Mesodermal cell (in vitro differentiated cells): Measurements from ENCODE around the gene HMCN1.
"Not testable (repeated sequence)": the region's sequence is repeated elsewhere in the genome, so short reads cannot be mapped to it uniquely, and the experiment has no call there.

Experiments used
- H3K27ac ChIP-seq: 2 replicates; pipeline ENCODE4 v1.7.0; 2013; ENCODE audit warnings: mild to moderate bottlenecking, low read depth, low read length, moderate library complexity; ENCODE audit not compliant: severe bottlenecking
- H3K36me3 ChIP-seq: 2 replicates; pipeline ENCODE4 v1.7.1; 2013; ENCODE audit warnings: mild to moderate bottlenecking, low read length, moderate library complexity; ENCODE audit not compliant: control insufficient read depth, insufficient read depth
- H3K4me1 ChIP-seq: one replicate; pipeline ENCODE4 v1.7.1; 2013; ENCODE audit warnings: mild to moderate bottlenecking, low read length; ENCODE audit not compliant: insufficient read depth, control insufficient read depth, poor library complexity, severe bottlenecking
- H3K4me3 ChIP-seq: 2 replicates; pipeline ENCODE4 v1.7.0; 2013; ENCODE audit warnings: low read length, control low read depth, mild to moderate bottlenecking; ENCODE audit not compliant: insufficient read depth, poor library complexity, severe bottlenecking; ENCODE audit errors: extremely low read depth
- H3K9me3 ChIP-seq: 2 replicates; pipeline ENCODE4 v1.7.1; 2013; ENCODE audit warnings: mild to moderate bottlenecking, low read length, moderate library complexity; ENCODE audit not compliant: control insufficient read depth
- WGBS, 2 experiments: methylation state at CpG; one replicate each; pipeline ENCODE4 v1.1.5; 2013; ENCODE audit warnings: missing lambda C conversion rate in 2 of 2; ENCODE audit not compliant: insufficient coverage in 2 of 2; 5-methylcytosine and 5-hydroxymethylcytosine counted together

The HMCN1 gene

DNA sequence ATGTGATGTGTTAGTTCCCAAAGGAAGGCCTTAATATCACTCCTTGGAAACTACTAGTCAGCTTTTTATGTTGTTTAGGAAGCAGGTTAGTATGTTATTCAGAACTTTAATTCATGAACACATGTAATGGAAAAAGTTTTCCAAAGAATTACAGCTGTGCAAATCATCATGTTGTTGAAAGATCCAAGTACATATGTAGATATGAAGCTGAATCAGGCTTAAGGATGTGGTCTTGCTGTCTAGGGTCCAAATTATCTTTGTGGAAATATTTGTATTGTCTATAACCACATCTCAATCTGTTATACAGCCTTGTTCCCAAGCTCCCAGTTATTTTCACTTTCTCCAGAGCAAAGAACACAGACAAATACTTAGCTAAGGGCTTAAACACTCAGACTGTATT lies 409.3 kb downstream of the HMCN1 start:
- Histone ChIP-seq H3K4me1 (no peaks in the 10 kb centered on the region), H3K36me3 (no peaks in the 10 kb centered on the region), H3K27ac (no peak overlapping the region), H3K4me3 (no peak overlapping the region), H3K9me3 (no peaks in the 10 kb centered on the region)

DNA sequence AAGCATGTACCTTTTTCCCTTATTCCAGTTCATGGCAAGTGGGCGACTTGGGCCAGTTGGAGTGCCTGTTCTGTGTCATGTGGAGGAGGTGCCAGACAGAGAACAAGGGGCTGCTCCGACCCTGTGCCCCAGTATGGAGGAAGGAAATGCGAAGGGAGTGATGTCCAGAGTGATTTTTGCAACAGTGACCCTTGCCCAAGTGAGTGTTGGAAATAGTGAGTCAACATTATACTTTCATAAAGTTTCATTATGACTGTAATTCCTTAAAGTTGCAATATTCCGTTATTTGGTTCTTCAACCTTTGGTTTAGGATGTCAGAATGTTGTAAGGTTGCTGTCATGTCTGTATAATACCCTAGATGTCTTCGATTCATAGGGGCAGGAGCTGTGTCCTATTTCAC lies 410.3 kb downstream of the HMCN1 start:
- no peaks in the 10 kb centered on the region for H3K4me1 ChIP-seq
- no peaks in the 10 kb centered on the region for H3K9me3 ChIP-seq
- H3K27ac ChIP-seq = no peak overlapping the region
- H3K4me3 ChIP-seq = no peak overlapping the region
- WGBS, 2 experiments = 83% methylated on average over 4 of the region's 5 CpGs; no CpG with 5 or more reads in 1 of the 2 experiments
- H3K36me3 ChIP-seq = no peaks in the 10 kb centered on the region

DNA sequence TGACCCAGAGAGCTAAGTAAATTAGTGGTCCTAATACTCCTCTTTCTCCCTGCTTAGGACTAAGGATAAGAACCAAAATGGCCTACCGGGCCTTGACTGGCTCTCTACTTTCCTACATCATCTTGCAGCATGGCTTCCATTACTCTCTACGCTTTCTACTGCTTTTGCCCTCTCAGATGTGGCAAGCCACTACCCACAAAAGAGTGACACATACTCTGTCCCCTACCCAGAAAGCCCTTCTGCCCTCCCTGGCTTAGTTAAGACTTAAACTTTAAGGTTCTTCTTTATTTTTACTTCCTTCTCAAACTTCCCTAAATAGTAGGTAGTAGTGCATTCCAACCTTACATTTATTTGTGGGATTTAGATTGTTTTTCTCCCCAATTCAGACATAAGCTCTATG lies 412.8 kb downstream of the HMCN1 start:
- WGBS, 2 experiments = 95 to 100% methylated on average over 2 of the region's 2 CpGs

DNA sequence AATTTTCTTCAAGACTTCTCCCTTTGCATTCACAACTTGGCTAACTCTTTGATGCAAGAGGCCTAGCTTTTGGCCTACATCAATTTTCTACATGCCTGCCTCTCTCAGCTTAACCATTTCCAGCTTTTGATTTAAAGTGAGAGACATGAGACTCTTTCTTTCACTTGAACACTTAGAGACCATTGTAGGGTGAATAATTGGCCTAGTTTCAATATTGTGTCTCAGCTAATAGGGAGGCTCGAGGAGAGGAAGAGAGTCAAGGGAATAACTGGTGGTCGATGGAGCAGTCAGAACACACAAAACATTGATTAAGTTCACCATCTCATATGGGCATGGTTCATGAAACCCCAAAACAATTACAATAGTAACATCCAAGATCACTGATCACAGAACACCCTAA lies 415.4 kb downstream of the HMCN1 start:
- H3K4me3 ChIP-seq = no peak overlapping the region
- no peaks in the 10 kb centered on the region for H3K4me1 ChIP-seq
- H3K27ac ChIP-seq = no peak overlapping the region
- WGBS, 2 experiments = no CpG with 5 or more reads among the region's 2 CpGs
- H3K9me3 ChIP-seq = no peaks in the 10 kb centered on the region
- H3K36me3 ChIP-seq = no peaks in the 10 kb centered on the region

More for the DNA sequence above, 412.8 kb downstream of the HMCN1 start:
- Histone ChIP-seq H3K36me3 (no peaks in the 10 kb centered on the region), H3K27ac (no peak overlapping the region), H3K9me3 (no peaks in the 10 kb centered on the region), H3K4me3 (no peak overlapping the region), H3K4me1 (no peaks in the 10 kb centered on the region)

DNA sequence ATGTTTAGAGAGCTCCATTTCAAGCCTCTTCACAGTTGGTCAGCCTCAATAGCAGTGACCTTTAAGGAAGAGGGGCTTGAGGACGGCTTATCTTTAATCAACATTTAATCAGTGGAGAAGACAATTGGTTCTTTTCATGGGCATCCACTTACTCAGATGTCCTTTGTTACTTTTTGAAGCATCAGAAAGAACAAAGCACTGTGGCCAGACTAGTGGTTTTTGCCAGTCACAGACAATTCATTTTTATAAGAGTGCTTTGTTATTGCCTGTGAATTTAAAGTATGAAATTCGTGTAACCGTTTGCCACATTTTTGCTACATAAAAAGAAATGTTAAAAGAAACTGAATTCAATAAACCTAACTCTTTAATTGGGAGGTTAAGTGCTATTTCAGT lies 418.0 kb downstream of the HMCN1 start:
- no peaks in the 10 kb centered on the region for H3K36me3 ChIP-seq
- H3K4me3 ChIP-seq = no peak overlapping the region
- no peaks in the 10 kb centered on the region for H3K9me3 ChIP-seq
- H3K4me1 ChIP-seq = peaks cover 7% of the 10 kb centered on the region
- peak overlapping the region; percentile 2 for H3K27ac ChIP-seq
- no CpG with 5 or more reads among the region's 3 CpGs for WGBS, 2 experiments

DNA sequence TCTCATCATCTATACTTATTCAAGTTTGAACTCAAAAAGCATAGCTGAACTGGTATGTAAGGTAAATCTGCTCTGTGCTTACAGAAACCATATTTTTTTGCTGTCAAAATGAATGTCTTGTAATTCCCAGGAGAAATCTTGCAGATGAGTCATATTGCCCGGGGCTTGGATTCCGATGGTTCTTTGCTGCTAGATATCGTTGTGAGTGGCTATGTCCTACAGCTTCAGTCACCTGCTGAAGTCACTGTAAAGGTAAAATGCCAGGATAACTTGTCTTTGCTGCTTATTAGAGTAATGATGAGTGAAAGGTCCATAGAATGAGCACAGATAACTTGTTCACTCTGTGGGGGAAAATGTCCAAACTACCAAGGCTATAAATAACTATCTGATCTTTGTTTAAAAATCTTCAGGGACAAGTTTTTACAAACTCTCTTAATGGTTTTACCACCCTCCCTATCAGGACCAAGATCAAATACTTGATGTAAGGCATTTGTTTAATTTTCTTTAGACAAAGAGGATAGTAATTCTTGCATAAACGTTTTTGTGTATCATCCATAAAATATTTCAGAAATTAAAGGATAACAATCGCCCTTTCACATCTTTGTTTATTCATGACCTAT lies 418.5 kb downstream of the HMCN1 start:
- Histone ChIP-seq H3K4me1 (peaks cover 7% of the 10 kb centered on the region), H3K36me3 (no peaks in the 10 kb centered on the region), H3K9me3 (no peaks in the 10 kb centered on the region), H3K4me3 (no peak overlapping the region), H3K27ac (peak overlapping the region; percentile 2)
- 100% methylated on average over 1 of the region's 5 CpGs; no CpG with 5 or more reads in 1 of the 2 experiments for WGBS, 2 experiments

DNA sequence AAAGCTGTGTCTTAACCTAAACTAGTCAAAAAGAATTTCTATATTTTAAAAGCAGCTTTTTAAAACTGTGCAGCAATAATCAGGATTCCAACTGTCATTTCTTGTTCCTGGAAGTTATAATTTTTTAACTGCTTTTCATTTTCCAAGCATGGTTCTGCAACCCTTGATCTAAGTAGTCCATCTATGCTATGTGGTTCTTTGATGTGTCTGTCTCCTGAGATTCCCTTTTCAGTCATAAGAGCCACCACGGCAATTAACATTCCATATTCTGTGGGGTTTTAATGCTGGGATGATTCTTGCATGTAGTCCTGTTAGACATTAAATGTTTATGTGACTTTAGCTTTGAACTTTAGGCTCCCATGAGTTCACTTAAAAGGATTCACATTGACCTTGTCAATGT lies 420.5 kb downstream of the HMCN1 start:
- H3K4me3 ChIP-seq = no peak overlapping the region
- H3K4me1 ChIP-seq = peaks cover 7% of the 10 kb centered on the region
- WGBS, 2 experiments = no CpG with 5 or more reads among the region's 1 CpG

DNA sequence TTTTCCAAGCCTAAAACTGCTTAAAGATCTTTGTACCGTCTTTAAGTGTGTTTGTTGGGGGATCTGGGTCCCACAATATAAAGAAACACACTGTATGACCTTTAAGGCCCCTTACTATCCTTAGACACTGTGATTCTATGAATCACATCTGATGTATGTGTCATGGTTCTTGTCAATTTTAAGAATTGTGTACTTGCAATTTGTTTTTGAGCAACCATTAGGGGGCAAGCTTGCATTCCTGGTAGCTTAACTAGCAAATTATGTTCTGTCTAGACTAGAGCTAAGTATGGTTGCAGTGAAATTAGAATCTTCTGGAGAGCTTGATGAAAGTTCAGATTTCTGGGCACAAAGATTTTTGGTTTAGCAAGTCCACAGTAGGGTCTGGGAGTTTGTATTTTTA lies 421.4 kb downstream of the HMCN1 start:
- H3K4me3 ChIP-seq = no peak overlapping the region
- no peaks in the 10 kb centered on the region for H3K9me3 ChIP-seq
- peaks cover 7% of the 10 kb centered on the region for H3K4me1 ChIP-seq
- H3K27ac ChIP-seq = no peak overlapping the region
- no CpG with 5 or more reads among the region's 1 CpG for WGBS, 2 experiments
- no peaks in the 10 kb centered on the region for H3K36me3 ChIP-seq

More for the DNA sequence above, 420.5 kb downstream of the HMCN1 start:
- Histone ChIP-seq H3K36me3 (no peaks in the 10 kb centered on the region), H3K27ac (no peak overlapping the region), H3K9me3 (no peaks in the 10 kb centered on the region)

DNA sequence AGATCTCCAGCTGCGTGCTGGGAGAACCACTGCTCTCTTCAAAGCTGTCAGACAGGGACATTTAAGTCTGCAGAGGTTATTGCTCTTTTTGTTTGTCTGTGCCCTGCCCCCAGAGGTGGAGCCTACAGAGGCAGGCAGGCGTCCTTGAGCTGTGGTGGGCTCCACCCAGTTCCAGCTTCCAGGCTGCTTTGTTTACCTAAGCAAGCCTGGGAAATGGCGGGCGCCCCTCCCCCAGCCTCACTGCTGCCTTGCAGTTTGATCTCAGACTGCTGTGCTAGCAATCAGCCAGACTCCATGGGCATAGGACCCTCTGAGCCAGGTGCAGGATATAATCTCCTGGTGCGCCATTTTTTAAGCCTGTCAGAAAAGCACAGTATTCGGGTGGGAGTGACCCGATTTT lies 428.7 kb downstream of the HMCN1 start:
- H3K4me1 ChIP-seq, H3K27ac ChIP-seq, H3K36me3 ChIP-seq, H3K9me3 ChIP-seq, H3K4me3 ChIP-seq: not testable (repeated sequence)
- WGBS, 2 experiments = 88 to 93% methylated on average over 4 to 6 of the region's 7 CpGs

DNA sequence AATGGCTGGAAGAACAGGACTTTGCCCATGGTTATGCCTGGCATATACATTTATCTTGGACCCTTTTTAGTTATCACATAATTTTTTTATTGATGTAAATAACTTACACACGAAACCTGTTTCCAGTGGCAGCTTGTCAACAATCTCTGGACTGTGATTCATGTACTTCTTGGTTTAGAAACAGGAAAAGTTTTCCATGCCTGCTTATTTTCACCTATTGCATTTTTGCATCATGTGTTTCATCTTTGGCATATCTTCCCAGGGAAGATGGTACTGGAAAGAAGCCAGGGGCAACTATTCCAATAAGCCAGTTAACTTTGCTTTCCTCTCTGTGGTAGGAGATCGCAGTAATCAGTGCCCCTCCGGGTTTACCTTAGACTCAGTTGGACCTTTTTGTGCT lies 430.6 kb downstream of the HMCN1 start:
- no peak overlapping the region for H3K27ac ChIP-seq
- no peaks in the 10 kb centered on the region for H3K9me3 ChIP-seq
- no peaks in the 10 kb centered on the region for H3K4me1 ChIP-seq
- H3K36me3 ChIP-seq = no peaks in the 10 kb centered on the region
- WGBS, 2 experiments = 100% methylated on average over 2 of the region's 3 CpGs; no CpG with 5 or more reads in 1 of the 2 experiments
- H3K4me3 ChIP-seq = no peak overlapping the region

DNA sequence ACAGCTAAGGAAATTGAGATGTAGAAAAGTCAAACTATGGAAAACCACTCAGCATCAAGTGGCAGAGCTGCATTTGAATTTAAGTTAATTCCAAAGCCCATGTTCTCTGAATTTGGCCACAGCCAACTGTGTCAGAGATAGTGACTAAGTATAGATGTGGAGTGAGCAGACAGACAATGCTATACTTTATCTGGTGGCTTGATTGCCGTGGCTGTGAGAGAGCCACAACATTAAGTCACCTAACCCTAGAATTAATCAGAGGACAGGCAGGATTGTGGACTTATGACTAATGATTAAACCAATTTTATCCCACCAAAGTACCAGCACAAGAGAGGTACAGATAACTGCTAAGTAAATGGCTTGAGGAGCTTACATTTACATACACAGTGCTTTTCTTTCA lies 431.1 kb downstream of the HMCN1 start:
- H3K4me3 ChIP-seq = no peak overlapping the region
- no peaks in the 10 kb centered on the region for H3K36me3 ChIP-seq
- no peaks in the 10 kb centered on the region for H3K9me3 ChIP-seq
- no peaks in the 10 kb centered on the region for H3K4me1 ChIP-seq
- no peak overlapping the region for H3K27ac ChIP-seq
- no CpG with 5 or more reads among the region's 1 CpG for WGBS, 2 experiments
